ENCODE data around the gene STPG3. TPM values are rescaled to one million over a fixed set of nuclear protein-coding genes. Genes with fewer than 3 reads are reported as not detected.
"Not testable (repeated sequence)": the region's sequence is repeated elsewhere in the genome, so short reads cannot be mapped to it uniquely, and the experiment has no call there.

STPG3 gene
- total and polyA plus RNA-seq, 5 donors from 2014 or later: not detected

- H3K27ac ChIP-seq (ENCODE audit: insufficient read depth, low read length, poor library complexity, severe bottlenecking); H3K36me3 Mint-ChIP-seq; H3K4me3 ChIP-seq (ENCODE audit: low read depth, low read length); H3K27me3 ChIP-seq (ENCODE audit: control insufficient read depth, insufficient read depth, low read length); DNase-seq; H3K27me3 Mint-ChIP-seq; H3K9me3 Mint-ChIP-seq; H3K9me3 ChIP-seq (ENCODE audit: control insufficient read depth in 2 of 2, low read length in 2 of 2); H3K36me3 ChIP-seq (ENCODE audit: control insufficient read depth, insufficient read depth, low read length); ATAC-seq (ENCODE audit: low read depth in 2 of 2); H3K27ac Mint-ChIP-seq: not testable (repeated sequence)
- Mint-ChIP-seq H3K4me3 (peak overlapping the region; percentile 28 to 88 (median 64)), H3K4me1 (peaks cover 0 to 34% (median 15%) of the 10 kb centered on the region in 4 donors)
- H3K4me1 ChIP-seq (ENCODE audit: control insufficient read depth, insufficient read depth, low read length, poor library complexity, severe bottlenecking): peaks cover 37% of the 10 kb centered on the region
These were observed 7.8 kb upstream of the STPG3 start for GRCh38 chr9:137243266-137243625.

- Mint-ChIP-seq H3K27ac (peak overlapping the region in 1 of 3 donors; percentile 38), H3K4me3 (peak overlapping the region; percentile 43 to 71 (median 51)), H3K36me3 (peaks cover 8% of the 10 kb centered on the region), H3K9me3 (no peaks in the 10 kb centered on the region), H3K4me1 (peaks cover 0 to 31% (median 15%) of the 10 kb centered on the region in 4 donors), H3K27me3 (peaks cover 6% of the 10 kb centered on the region)
- H3K4me1 ChIP-seq (ENCODE audit: control insufficient read depth, insufficient read depth, low read length, poor library complexity, severe bottlenecking): peaks cover 31% of the 10 kb centered on the region
- DNase-seq (no peak), ATAC-seq (ENCODE audit: low read depth in 2 of 2) (no peak)
- H3K27ac ChIP-seq (ENCODE audit: insufficient read depth, low read length, poor library complexity, severe bottlenecking): no peak overlapping the region
- no peaks in the 10 kb centered on the region for H3K9me3 ChIP-seq (ENCODE audit: control insufficient read depth in 2 of 2, low read length in 2 of 2)
- H3K36me3 ChIP-seq (ENCODE audit: control insufficient read depth, insufficient read depth, low read length): peaks cover 5% of the 10 kb centered on the region
- no peaks in the 10 kb centered on the region for H3K27me3 ChIP-seq (ENCODE audit: control insufficient read depth, insufficient read depth, low read length)
- no peak overlapping the region for H3K4me3 ChIP-seq (ENCODE audit: low read depth, low read length)
These were observed 7.2 kb upstream of the STPG3 start for GRCh38 chr9:137243626-137244485.

GRCh38 chr9:137244486-137245449, 6.3 kb upstream of the STPG3 start:
- ATAC-seq (ENCODE audit: low read depth in 2 of 2): no peak
- H3K4me3 Mint-ChIP-seq: peak overlapping the region in 2 of 4 donors; percentile 15 to 41
- no peaks in the 10 kb centered on the region for H3K9me3 Mint-ChIP-seq

GRCh38 chr9:137245450-137246421, 5.3 kb upstream of the STPG3 start:
- DNase-seq (no peak), ATAC-seq (ENCODE audit: low read depth in 2 of 2) (no peak)
- peaks cover 0 to 21% (median 11%) of the 10 kb centered on the region in 4 donors for H3K4me1 Mint-ChIP-seq
- H3K27ac Mint-ChIP-seq: no peak overlapping the region
- peaks cover 6% of the 10 kb centered on the region for H3K27me3 Mint-ChIP-seq
- H3K4me3 Mint-ChIP-seq: peak overlapping the region in 2 of 4 donors; percentile 7 to 41
- Histone ChIP-seq H3K4me3 (ENCODE audit: low read depth, low read length) (no peak overlapping the region), H3K4me1 (ENCODE audit: control insufficient read depth, insufficient read depth, low read length, poor library complexity, severe bottlenecking) (peaks cover 16% of the 10 kb centered on the region), H3K9me3 (ENCODE audit: control insufficient read depth in 2 of 2, low read length in 2 of 2) (no peaks in the 10 kb centered on the region), H3K27ac (ENCODE audit: insufficient read depth, low read length, poor library complexity, severe bottlenecking) (no peak overlapping the region), H3K36me3 (ENCODE audit: control insufficient read depth, insufficient read depth, low read length) (peaks cover 5% of the 10 kb centered on the region), H3K27me3 (ENCODE audit: control insufficient read depth, insufficient read depth, low read length) (no peaks in the 10 kb centered on the region)
- H3K36me3 Mint-ChIP-seq: peaks cover 8% of the 10 kb centered on the region
- H3K9me3 Mint-ChIP-seq: no peaks in the 10 kb centered on the region

More at GRCh38 chr9:137244486-137245449, 6.3 kb upstream of the STPG3 start:
- Histone ChIP-seq H3K27ac (ENCODE audit: insufficient read depth, low read length, poor library complexity, severe bottlenecking) (no peak overlapping the region), H3K4me1 (ENCODE audit: control insufficient read depth, insufficient read depth, low read length, poor library complexity, severe bottlenecking) (peaks cover 23% of the 10 kb centered on the region), H3K9me3 (ENCODE audit: control insufficient read depth in 2 of 2, low read length in 2 of 2) (no peaks in the 10 kb centered on the region), H3K4me3 (ENCODE audit: low read depth, low read length) (no peak overlapping the region), H3K27me3 (ENCODE audit: control insufficient read depth, insufficient read depth, low read length) (no peaks in the 10 kb centered on the region), H3K36me3 (ENCODE audit: control insufficient read depth, insufficient read depth, low read length) (peaks cover 5% of the 10 kb centered on the region)
- Mint-ChIP-seq H3K27ac (peak overlapping the region in 1 of 3 donors; percentile 32), H3K4me1 (peaks cover 0 to 24% (median 13%) of the 10 kb centered on the region in 4 donors), H3K27me3 (peaks cover 6% of the 10 kb centered on the region), H3K36me3 (peaks cover 8% of the 10 kb centered on the region)
- DNase-seq: no peak

- ATAC-seq (ENCODE audit: low read depth in 2 of 2) (no peak), DNase-seq (no peak)
- H3K27ac Mint-ChIP-seq: no peak overlapping the region
- no peak overlapping the region for H3K4me3 ChIP-seq (ENCODE audit: low read depth, low read length)
- H3K4me1 Mint-ChIP-seq: peaks cover 0 to 15% (median 8%) of the 10 kb centered on the region in 4 donors
- H3K9me3 Mint-ChIP-seq: no peaks in the 10 kb centered on the region
- peaks cover 5% of the 10 kb centered on the region for H3K36me3 ChIP-seq (ENCODE audit: control insufficient read depth, insufficient read depth, low read length)
- H3K9me3 ChIP-seq (ENCODE audit: control insufficient read depth in 2 of 2, low read length in 2 of 2): no peaks in the 10 kb centered on the region
- peaks cover 6% of the 10 kb centered on the region for H3K36me3 Mint-ChIP-seq
- no peak overlapping the region for H3K4me3 Mint-ChIP-seq
- H3K27ac ChIP-seq (ENCODE audit: insufficient read depth, low read length, poor library complexity, severe bottlenecking): no peak overlapping the region
- H3K27me3 Mint-ChIP-seq: no peaks in the 10 kb centered on the region
- no peaks in the 10 kb centered on the region for H3K27me3 ChIP-seq (ENCODE audit: control insufficient read depth, insufficient read depth, low read length)
- H3K4me1 ChIP-seq (ENCODE audit: control insufficient read depth, insufficient read depth, low read length, poor library complexity, severe bottlenecking): peaks cover 8% of the 10 kb centered on the region
These were observed 3.8 kb upstream of the STPG3 start for GRCh38 chr9:137247135-137247915.

GRCh38 chr9:137247916-137248175, 3.2 kb upstream of the STPG3 start:
- H3K27ac Mint-ChIP-seq: no peak overlapping the region
- DNase-seq (no peak), ATAC-seq (ENCODE audit: low read depth in 2 of 2) (no peak)
- no peak overlapping the region for H3K4me3 Mint-ChIP-seq
- Histone ChIP-seq H3K4me1 (ENCODE audit: control insufficient read depth, insufficient read depth, low read length, poor library complexity, severe bottlenecking) (peaks cover 3% of the 10 kb centered on the region), H3K27me3 (ENCODE audit: control insufficient read depth, insufficient read depth, low read length) (no peaks in the 10 kb centered on the region), H3K27ac (ENCODE audit: insufficient read depth, low read length, poor library complexity, severe bottlenecking) (no peak overlapping the region), H3K4me3 (ENCODE audit: low read depth, low read length) (no peak overlapping the region), H3K36me3 (ENCODE audit: control insufficient read depth, insufficient read depth, low read length) (peaks cover 3% of the 10 kb centered on the region), H3K9me3 (ENCODE audit: control insufficient read depth in 2 of 2, low read length in 2 of 2) (no peaks in the 10 kb centered on the region)
- H3K27me3 Mint-ChIP-seq: no peaks in the 10 kb centered on the region
- peaks cover under 1% of the 10 kb centered on the region for H3K36me3 Mint-ChIP-seq
- H3K4me1 Mint-ChIP-seq: peaks cover 0 to 9% (median 3%) of the 10 kb centered on the region in 4 donors
- no peaks in the 10 kb centered on the region for H3K9me3 Mint-ChIP-seq

Measured in CD4-positive, CD25-positive, alpha-beta regulatory T cell (primary cell).